Keratinocyte (primary cell): ENCODE data around the gene ITGAD. TPM values are rescaled to one million over a fixed set of nuclear protein-coding genes. Genes with fewer than 3 reads are reported as not detected.

Source experiments
- DNase-seq: peaks from one replicate; pipeline ENCODE4 v3.0.0-alpha.2; 2011; ENCODE audit warnings: low read depth, missing footprints, low spot score
- FAIRE-seq: peaks from 2 replicates; lab custom pipeline; 2011; peaks lifted over from hg19 to GRCh38; lab: Jason Lieb, UNC
- H2AFZ ChIP-seq: 2 replicates; pipeline ENCODE4 v1.6.0; 2012; ENCODE audit warnings: low read length, control low read depth, inconsistent platforms; ENCODE audit not compliant: control insufficient read depth
- H3K27ac ChIP-seq: 2 replicates; pipeline ENCODE4 v1.5.1; 2011; ENCODE audit warnings: low read length; ENCODE audit not compliant: control insufficient read depth, insufficient read depth
- H3K27me3 ChIP-seq: 3 replicates; pipeline ENCODE4 v1.6.0; 2011; ENCODE audit warnings: low read length; ENCODE audit not compliant: control insufficient read depth, insufficient read depth; ENCODE audit errors: extremely low read depth
- H3K36me3 ChIP-seq, 2 experiments: 2 replicates in 1 of 2; 3 replicates in 1 of 2; pipeline ENCODE4 v1.5.1; 2011; ENCODE audit warnings: low read length in 2 of 2, mild to moderate bottlenecking in 1 of 2; ENCODE audit not compliant: control insufficient read depth in 2 of 2, insufficient read depth in 2 of 2; ENCODE audit errors: extremely low read depth in 1 of 2
- H3K4me1 ChIP-seq: 3 replicates; pipeline ENCODE4 v1.5.1; 2011; ENCODE audit warnings: low read length; ENCODE audit not compliant: control insufficient read depth, insufficient read depth; ENCODE audit errors: extremely low read depth
- H3K4me2 ChIP-seq: 3 replicates; pipeline ENCODE4 v1.6.0; 2011; ENCODE audit warnings: low read depth, low read length; ENCODE audit not compliant: control insufficient read depth, insufficient read depth; ENCODE audit errors: extremely low read depth
- H3K4me3 ChIP-seq, 3 experiments: fragments of 200-600 bp in 1 of 3; sonication (generic) in 1 of 3; 2 replicates in 2 of 3; 3 replicates in 1 of 3; pipeline ENCODE4 v1.5.1; 2011 to 2016; ENCODE audit warnings: low read length in 3 of 3, mild to moderate bottlenecking in 3 of 3, control low read depth in 2 of 3, inconsistent platforms in 1 of 3, low read depth in 1 of 3, mixed read lengths in 1 of 3, mixed run types in 1 of 3, moderate library complexity in 1 of 3; ENCODE audit not compliant: control insufficient read depth in 2 of 3, insufficient read depth in 2 of 3; ENCODE audit errors: extremely low read depth in 1 of 3
- H3K79me2 ChIP-seq: 2 replicates; pipeline ENCODE4 v1.6.0; 2012; ENCODE audit warnings: low read length; ENCODE audit not compliant: control insufficient read depth, insufficient read depth
- H3K9ac ChIP-seq: 3 replicates; pipeline ENCODE4 v1.6.0; 2011; ENCODE audit warnings: low read length; ENCODE audit not compliant: control insufficient read depth, insufficient read depth; ENCODE audit errors: extremely low read depth
- H3K9me1 ChIP-seq: 3 replicates; pipeline ENCODE4 v1.6.0; 2011; ENCODE audit warnings: low read length; ENCODE audit not compliant: control insufficient read depth, insufficient read depth; ENCODE audit errors: extremely low read depth
- H3K9me3 ChIP-seq: 2 replicates; pipeline ENCODE4 v1.5.1; 2012; ENCODE audit warnings: low read depth, low read length; ENCODE audit not compliant: control insufficient read depth
- H4K20me1 ChIP-seq: 3 replicates; pipeline ENCODE4 v1.6.0; 2011; ENCODE audit warnings: low read length; ENCODE audit not compliant: control insufficient read depth, insufficient read depth; ENCODE audit errors: extremely low read depth
- CTCF ChIP-seq, 3 experiments: IDR thresholded peaks in 1 of 3; conservative IDR thresholded peaks in 1 of 3; optimal IDR thresholded peaks in 1 of 3; 2 replicates in 2 of 3; 3 replicates in 1 of 3; pipeline versions ENCODE3 to v1.5.1; 2011; ENCODE audit warnings: low read length in 3 of 3, mild to moderate bottlenecking in 3 of 3, moderate library complexity in 2 of 3, control low read depth in 1 of 3, inconsistent platforms in 1 of 3; ENCODE audit not compliant: insufficient read depth in 2 of 3; ENCODE audit errors: extremely low read depth in 1 of 3
- EZH2 ChIP-seq: IDR thresholded peaks from one replicate; pipeline ENCODE4 v1.6.1; 2012; ENCODE audit warnings: inconsistent platforms, mild to moderate bottlenecking, low read length, moderate library complexity
- dilution Hi-C: fragments of 300-500 bp; cut with MboI; formaldehyde crosslinking; loops from one replicate; pipeline ENCODE4 v1.7.0; 2020; ENCODE audit warnings: low sequenced_read_pairs; ENCODE audit not compliant: extremely low pct_ligation_motif_present
- polyA plus RNA-seq, 5 experiments: library from polyadenylated mRNA; depleted of rRNA in 3 of 5; stranded (reverse) in 3 of 5; stranded (forward) in 1 of 5; unstranded in 1 of 5; fragments of >200 nt; gene quantifications; 1 replicate in 1 of 5; 2 replicates in 3 of 5; 3 replicates in 1 of 5; pipeline versions ENCODE4 v1.2.1 to v1.2.3, GENCODE V29; 2011 to 2012; ENCODE audit warnings: missing spikeins in 2 of 5, low read depth in 1 of 5, low replicate concordance in 1 of 5

The ITGAD gene
- polyA plus RNA-seq, 1 donor (not counting 4 experiments of a cell fraction or from before 2014, with no cell fraction given): not detected

DNA sequence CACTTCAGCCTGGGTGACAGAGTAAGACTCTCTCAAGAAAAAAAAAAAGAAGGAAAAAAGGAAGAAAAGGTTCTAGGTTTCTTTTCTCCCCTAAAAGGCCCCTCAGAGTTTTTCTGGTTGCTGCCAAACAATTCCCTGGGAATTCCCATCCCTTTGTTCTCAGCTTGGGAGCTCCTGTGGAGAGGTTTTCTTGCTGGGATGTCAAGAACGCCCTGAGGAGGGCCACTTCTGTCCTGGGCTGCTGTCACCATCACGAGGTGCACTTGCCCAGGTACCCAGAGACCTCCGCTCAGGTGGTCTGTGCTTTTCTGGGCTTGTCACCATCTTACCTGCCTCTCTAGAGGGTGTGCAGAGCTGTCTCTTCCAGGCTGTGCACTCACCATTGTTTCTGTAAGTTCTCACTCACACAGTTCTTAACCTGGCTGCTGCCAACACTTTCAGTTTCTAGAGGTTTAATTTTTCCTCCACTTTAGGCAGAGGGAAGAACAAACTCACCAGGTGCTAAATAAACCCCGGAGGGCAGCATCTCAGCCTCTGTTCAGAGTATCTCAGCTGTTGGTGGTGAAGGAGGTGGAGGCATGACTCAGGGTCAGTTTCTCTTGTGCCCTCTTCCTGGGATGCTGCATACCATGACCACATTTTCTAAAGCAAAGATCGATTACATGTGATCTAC lies 37.4 kb downstream of the ITGAD start:
- no peak for TF ChIP-seq CTCF (optimal IDR thresholded peaks at IDR 0.05 in 1 of 3, IDR thresholded peaks at IDR 0.05 in 1 of 3, conservative IDR thresholded peaks at IDR 0.05 in 1 of 3; ENCODE audit: extremely low read depth in 1 of 3, insufficient read depth in 2 of 3, low read length in 3 of 3)
- TF ChIP-seq EZH2: no peak
- peaks cover 4% of the 10 kb centered on the region for H3K4me1 ChIP-seq
- no peak overlapping the region for H3K4me2 ChIP-seq
- H3K4me3 ChIP-seq: no peak overlapping the region
- H3K27me3 ChIP-seq: peaks cover 3% of the 10 kb centered on the region
- no peak overlapping the region for H3K9ac ChIP-seq
- DNase-seq (no peak), FAIRE-seq (no peak)
- dilution Hi-C loops: no loop called here
- no peak overlapping the region for H2AFZ ChIP-seq
- no peaks in the 10 kb centered on the region for H3K9me3 ChIP-seq
- H3K36me3 ChIP-seq: no peaks in the 10 kb centered on the region
- no peak overlapping the region for H3K27ac ChIP-seq
- no peaks in the 10 kb centered on the region for H3K9me1 ChIP-seq
- no peaks in the 10 kb centered on the region for H3K79me2 ChIP-seq
- H4K20me1 ChIP-seq: no peaks in the 10 kb centered on the region

- H2AFZ ChIP-seq: no peak overlapping the region
- H3K36me3 ChIP-seq: no peaks in the 10 kb centered on the region
- H3K4me3 ChIP-seq: no peak overlapping the region
- H3K4me1 ChIP-seq: no peaks in the 10 kb centered on the region
- H3K9ac ChIP-seq: no peak overlapping the region
- no peaks in the 10 kb centered on the region for H3K79me2 ChIP-seq
- dilution Hi-C loops: no loop called here
- no peaks in the 10 kb centered on the region for H4K20me1 ChIP-seq
- FAIRE-seq (no peak), DNase-seq (no peak)
- no peaks in the 10 kb centered on the region for H3K9me1 ChIP-seq
- no peak overlapping the region for H3K4me2 ChIP-seq
- TF ChIP-seq CTCF (optimal IDR thresholded peaks at IDR 0.05 in 1 of 3, IDR thresholded peaks at IDR 0.05 in 1 of 3, conservative IDR thresholded peaks at IDR 0.05 in 1 of 3; ENCODE audit: extremely low read depth in 1 of 3, insufficient read depth in 2 of 3, low read length in 3 of 3): no peak
- TF ChIP-seq EZH2: no peak
- no peaks in the 10 kb centered on the region for H3K9me3 ChIP-seq
- H3K27me3 ChIP-seq: no peaks in the 10 kb centered on the region
- H3K27ac ChIP-seq: no peak overlapping the region
These were observed 42.4 kb downstream of the ITGAD start for GRCh38 chr16:31435341-31436220.
